ENCODE data around the gene PCDHB10. TPM values are rescaled to one million over a fixed set of nuclear protein-coding genes. Genes with fewer than 3 reads are reported as not detected.
"Not testable (repeated sequence)": the region's sequence is repeated elsewhere in the genome, so short reads cannot be mapped to it uniquely, and the experiment has no call there.

Gene PCDHB10
- polyA plus RNA-seq, 3 donors, result not detected

GRCh38 chr5:141175933-141176332 lies 16.2 kb upstream of the PCDHB10 start:
- Histone ChIP-seq H3K4me1 (ENCODE audit: control insufficient read depth in 1 of 2, insufficient read depth in 2 of 2, low read length in 2 of 2) (no peaks in the 10 kb centered on the region), H3K27me3 (ENCODE audit: control insufficient read depth in 2 of 2, insufficient read depth in 2 of 2, low read length in 2 of 2) (peaks cover 8 to 9% of the 10 kb centered on the region in 2 donors), H4K20me1 (ENCODE audit: insufficient read depth, low read length) (no peaks in the 10 kb centered on the region), H3K4me3 (replicated peaks in 1 of 3; ENCODE audit: low read depth in 2 of 3, low read length in 3 of 3) (no peak overlapping the region), H3K36me3 (replicated peaks in 1 of 2; ENCODE audit: control insufficient read depth in 1 of 2, insufficient read depth in 2 of 2, low read length in 2 of 2) (no peaks in the 10 kb centered on the region), H3K4me2 (replicated peaks; ENCODE audit: extremely low read depth, low read length, poor library complexity, severe bottlenecking) (no peak overlapping the region), H3K9ac (ENCODE audit: insufficient read depth, low read length, poor library complexity, severe bottlenecking) (no peak overlapping the region), H3K27ac (ENCODE audit: low read depth in 1 of 2, low read length in 2 of 2) (no peak overlapping the region), H3K79me2 (ENCODE audit: insufficient read depth, low read length) (no peaks in the 10 kb centered on the region), H2AFZ (ENCODE audit: insufficient read depth, low read depth, low read length, poor library complexity, severe bottlenecking) (no peak overlapping the region), H3K9me3 (replicated peaks in 1 of 2; ENCODE audit: control insufficient read depth in 1 of 2, insufficient read depth in 1 of 2, low read length in 2 of 2) (peaks cover 47 to 66% of the 10 kb centered on the region in 2 donors)
- no peak for DNase-seq
- no peak overlapping the region for H3K27ac Mint-ChIP-seq
- peaks cover 23 to 39% (median 32%) of the 10 kb centered on the region in 7 donors for H3K9me3 Mint-ChIP-seq
- no peak for TF ChIP-seq CTCF (IDR thresholded peaks at IDR 0.05)
- no peak overlapping the region for H3K4me3 Mint-ChIP-seq
- peaks cover 0 to 2% of the 10 kb centered on the region in 2 donors for H3K36me3 Mint-ChIP-seq
- no peaks in the 10 kb centered on the region for H3K4me1 Mint-ChIP-seq
- H3K27me3 Mint-ChIP-seq (ENCODE audit: low read depth in 3 of 3), result peaks cover 2 to 15% (median 10%) of the 10 kb centered on the region in 3 donors
- no CpG with 5 or more reads among the region's 1 CpG for WGBS (ENCODE audit: insufficient coverage)
- intact Hi-C loops (cut with micrococcal nuclease), result no loop called here

- peaks cover 53 to 69% of the 10 kb centered on the region in 2 donors for H3K9me3 ChIP-seq (replicated peaks in 1 of 2; ENCODE audit: control insufficient read depth in 1 of 2, insufficient read depth in 1 of 2, low read length in 2 of 2)
Measured at GRCh38 chr5:141177577-141178191, 14.5 kb upstream of the PCDHB10 start, which contains the start of gene PCDHB8. TSS of gene PCDHB8 (plus strand) at chr5:141177790. CDS start at chr5:141178035, 245 bp downstream.

GRCh38 chr5:141179371-141179770 lies 12.8 kb upstream of the PCDHB10 start:
- H3K27ac Mint-ChIP-seq; H3K4me1 Mint-ChIP-seq; DNase-seq; H3K4me2 ChIP-seq (replicated peaks; ENCODE audit: extremely low read depth, low read length, poor library complexity, severe bottlenecking); H3K36me3 ChIP-seq (replicated peaks in 1 of 2; ENCODE audit: control insufficient read depth in 1 of 2, insufficient read depth in 2 of 2, low read length in 2 of 2); H2AFZ ChIP-seq (ENCODE audit: insufficient read depth, low read depth, low read length, poor library complexity, severe bottlenecking); H3K9ac ChIP-seq (ENCODE audit: insufficient read depth, low read length, poor library complexity, severe bottlenecking); H3K4me1 ChIP-seq (ENCODE audit: control insufficient read depth in 1 of 2, insufficient read depth in 2 of 2, low read length in 2 of 2); H3K79me2 ChIP-seq (ENCODE audit: insufficient read depth, low read length); H3K4me3 ChIP-seq (replicated peaks in 1 of 3; ENCODE audit: low read depth in 2 of 3, low read length in 3 of 3); H3K4me3 Mint-ChIP-seq; H3K36me3 Mint-ChIP-seq; intact Hi-C loops (cut with micrococcal nuclease); H3K27ac ChIP-seq (ENCODE audit: low read depth in 1 of 2, low read length in 2 of 2); H4K20me1 ChIP-seq (ENCODE audit: insufficient read depth, low read length): not testable (repeated sequence)
- Histone ChIP-seq H3K27me3 (ENCODE audit: control insufficient read depth in 2 of 2, insufficient read depth in 2 of 2, low read length in 2 of 2) (peaks cover 8 to 16% of the 10 kb centered on the region in 2 donors), H3K9me3 (replicated peaks in 1 of 2; ENCODE audit: control insufficient read depth in 1 of 2, insufficient read depth in 1 of 2, low read length in 2 of 2) (peaks cover 46 to 65% of the 10 kb centered on the region in 2 donors)
- peaks cover 14 to 35% (median 32%) of the 10 kb centered on the region in 7 donors for H3K9me3 Mint-ChIP-seq
- peaks cover 2 to 25% (median 9%) of the 10 kb centered on the region in 3 donors for H3K27me3 Mint-ChIP-seq (ENCODE audit: low read depth in 3 of 3)
- 52% methylated on average over 8 of the region's 39 CpGs for WGBS (ENCODE audit: insufficient coverage)

More at GRCh38 chr5:141177577-141178191, 14.5 kb upstream of the PCDHB10 start, which contains the start of gene PCDHB8:
- H3K4me1 Mint-ChIP-seq; DNase-seq; intact Hi-C loops (cut with micrococcal nuclease); H3K4me3 Mint-ChIP-seq; H3K36me3 ChIP-seq (replicated peaks in 1 of 2; ENCODE audit: control insufficient read depth in 1 of 2, insufficient read depth in 2 of 2, low read length in 2 of 2); H3K9ac ChIP-seq (ENCODE audit: insufficient read depth, low read length, poor library complexity, severe bottlenecking); H3K4me2 ChIP-seq (replicated peaks; ENCODE audit: extremely low read depth, low read length, poor library complexity, severe bottlenecking); H3K36me3 Mint-ChIP-seq; H3K4me3 ChIP-seq (replicated peaks in 1 of 3; ENCODE audit: low read depth in 2 of 3, low read length in 3 of 3); H2AFZ ChIP-seq (ENCODE audit: insufficient read depth, low read depth, low read length, poor library complexity, severe bottlenecking); H4K20me1 ChIP-seq (ENCODE audit: insufficient read depth, low read length); H3K4me1 ChIP-seq (ENCODE audit: control insufficient read depth in 1 of 2, insufficient read depth in 2 of 2, low read length in 2 of 2); H3K79me2 ChIP-seq (ENCODE audit: insufficient read depth, low read length); H3K27ac ChIP-seq (ENCODE audit: low read depth in 1 of 2, low read length in 2 of 2); H3K27ac Mint-ChIP-seq: not testable (repeated sequence)
- no CpG with 5 or more reads among the region's 18 CpGs for WGBS (ENCODE audit: insufficient coverage)
- Mint-ChIP-seq H3K27me3 (ENCODE audit: low read depth in 3 of 3) (peaks cover 2 to 21% (median 10%) of the 10 kb centered on the region in 3 donors), H3K9me3 (peaks cover 18 to 39% (median 38%) of the 10 kb centered on the region in 7 donors)
- H3K27me3 ChIP-seq (ENCODE audit: control insufficient read depth in 2 of 2, insufficient read depth in 2 of 2, low read length in 2 of 2), result peaks cover 8 to 14% of the 10 kb centered on the region in 2 donors

- H2AFZ ChIP-seq (ENCODE audit: insufficient read depth, low read depth, low read length, poor library complexity, severe bottlenecking); H3K4me1 ChIP-seq (ENCODE audit: control insufficient read depth in 1 of 2, insufficient read depth in 2 of 2, low read length in 2 of 2); DNase-seq; intact Hi-C loops (cut with micrococcal nuclease); H4K20me1 ChIP-seq (ENCODE audit: insufficient read depth, low read length); H3K4me2 ChIP-seq (replicated peaks; ENCODE audit: extremely low read depth, low read length, poor library complexity, severe bottlenecking); H3K9ac ChIP-seq (ENCODE audit: insufficient read depth, low read length, poor library complexity, severe bottlenecking); H3K27ac ChIP-seq (ENCODE audit: low read depth in 1 of 2, low read length in 2 of 2); H3K36me3 Mint-ChIP-seq; H3K4me3 ChIP-seq (replicated peaks in 1 of 3; ENCODE audit: low read depth in 2 of 3, low read length in 3 of 3); H3K79me2 ChIP-seq (ENCODE audit: insufficient read depth, low read length); H3K36me3 ChIP-seq (replicated peaks in 1 of 2; ENCODE audit: control insufficient read depth in 1 of 2, insufficient read depth in 2 of 2, low read length in 2 of 2); H3K4me3 Mint-ChIP-seq; H3K27ac Mint-ChIP-seq; H3K4me1 Mint-ChIP-seq: not testable (repeated sequence)
- Mint-ChIP-seq H3K27me3 (ENCODE audit: low read depth in 3 of 3) (peaks cover 4 to 28% (median 12%) of the 10 kb centered on the region in 3 donors), H3K9me3 (peaks cover 14 to 38% (median 31%) of the 10 kb centered on the region in 7 donors)
- Histone ChIP-seq H3K9me3 (replicated peaks in 1 of 2; ENCODE audit: control insufficient read depth in 1 of 2, insufficient read depth in 1 of 2, low read length in 2 of 2) (peaks cover 45 to 60% of the 10 kb centered on the region in 2 donors), H3K27me3 (ENCODE audit: control insufficient read depth in 2 of 2, insufficient read depth in 2 of 2, low read length in 2 of 2) (peaks cover 8 to 20% of the 10 kb centered on the region in 2 donors)
- 34% methylated on average over 16 of the region's 32 CpGs for WGBS (ENCODE audit: insufficient coverage)
Measured at GRCh38 chr5:141179876-141180275, 12.3 kb upstream of the PCDHB10 start.
